ENCODE results near the gene HOXB9.

HOXB9 gene

GRCh38 chr17:48583708-48584222 lies 42.4 kb downstream of the HOXB9 start:
- DNase-seq (ENCODE audit: low read depth in 3 of 3) = no peak

GRCh38 chr17:48582750-48583069 lies 43.4 kb downstream of the HOXB9 start:
- no peak for DNase-seq (ENCODE audit: low read depth in 3 of 3)

GRCh38 chr17:48579760-48580554 lies 46.2 kb downstream of the HOXB9 start:
- DNase-seq (ENCODE audit: low read depth in 3 of 3) = no peak

- no peak for DNase-seq (ENCODE audit: low read depth in 3 of 3)
Observed at GRCh38 chr17:48579471-48579759, 46.7 kb downstream of the HOXB9 start.

GRCh38 chr17:48578616-48579470 lies 47.3 kb downstream of the HOXB9 start:
- DNase-seq (ENCODE audit: low read depth in 3 of 3) = no peak

- peak; percentile 46 to 74 (median 52) for DNase-seq (ENCODE audit: low read depth in 3 of 3)
Observed at GRCh38 chr17:48577946-48578615, 48.1 kb downstream of the HOXB9 start, which contains the start of gene HOXB4. Gene HOXB4 (minus strand): TSS chr17:48578350. CDS start chr17:48578319, 31 bp downstream.

GRCh38 chr17:48577330-48577945 lies 48.7 kb downstream of the HOXB9 start:
- no peak for DNase-seq (ENCODE audit: low read depth in 3 of 3)

GRCh38 chr17:48576479-48577309 lies 49.5 kb downstream of the HOXB9 start:
- DNase-seq (ENCODE audit: low read depth in 3 of 3) = no peak

- no peak for DNase-seq (ENCODE audit: low read depth in 3 of 3)
Observed at GRCh38 chr17:48575673-48576478, 50.3 kb downstream of the HOXB9 start.

- DNase-seq (ENCODE audit: low read depth in 3 of 3) = no peak
Observed at GRCh38 chr17:48575066-48575582, 51.0 kb downstream of the HOXB9 start.

- no peak for DNase-seq (ENCODE audit: low read depth in 3 of 3)
Observed at GRCh38 chr17:48574505-48575065, 51.6 kb downstream of the HOXB9 start.

- no peak for DNase-seq (ENCODE audit: low read depth in 3 of 3)
Observed at GRCh38 chr17:48571826-48572417, 54.2 kb downstream of the HOXB9 start.
